ENCODE measurements around the gene MAPK14. TPM values are rescaled to one million over a fixed set of nuclear protein-coding genes. Genes with fewer than 3 reads are reported as not detected.

The MAPK14 gene
- total and polyA plus RNA-seq, 9 of the 15 experiments (the other 6 are each of a cell fraction or from before 2014, with no cell fraction given) = 8.8 to 62.7 (median 35.5) TPM

DNA sequence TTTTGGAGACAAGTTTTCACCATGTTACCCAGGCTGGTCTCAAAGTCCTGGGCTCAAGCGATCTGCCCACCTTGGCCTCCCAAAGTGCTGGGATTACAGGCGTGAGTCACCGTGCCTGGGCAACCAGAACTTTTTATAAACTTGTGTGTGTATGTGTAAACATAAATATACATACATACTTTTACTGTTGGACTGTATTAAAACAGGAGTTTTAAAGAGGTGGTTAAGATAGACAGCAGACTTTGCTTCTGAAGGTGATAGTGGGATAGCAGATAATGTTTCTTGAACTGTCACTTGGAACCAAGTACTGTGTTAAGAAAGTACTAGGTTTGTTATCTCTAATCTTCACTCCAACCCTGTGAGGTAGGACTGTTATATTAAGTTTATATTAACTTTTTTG, 74.1 kb downstream of the MAPK14 start:
- in situ Hi-C loops (cut with MboI) (no loop called here), intact Hi-C loops (cut with micrococcal nuclease) (no loop called here)
- WGBS (ENCODE audit: insufficient coverage, low coverage, missing lambda C conversion rate) = 95% methylated on average over 3 of the region's 3 CpGs
- Histone ChIP-seq H3K9ac (ENCODE audit: insufficient read depth in 1 of 2, low read depth in 2 of 2, low read length in 2 of 2) (no peak overlapping the region), H3K9me3 (replicated peaks; ENCODE audit: control insufficient read depth, insufficient read depth, low read depth, low read length) (peaks cover 1% of the 10 kb centered on the region; the same call in 1 of the 2 replicates), H3K4me2 (ENCODE audit: insufficient read depth, low read length) (no peak overlapping the region), H3K4me3 (no peak overlapping the region), H4K20me1 (replicated peaks; ENCODE audit: control insufficient read depth, insufficient read depth, low read length) (no peaks in the 10 kb centered on the region), H3K36me3 (ENCODE audit: control insufficient read depth, insufficient read depth, low read length) (peaks cover 50% of the 10 kb centered on the region), H3K79me2 (ENCODE audit: control insufficient read depth, insufficient read depth, low read length) (no peaks in the 10 kb centered on the region), H3K27me3 (ENCODE audit: control insufficient read depth in 2 of 2, insufficient read depth in 2 of 2, low read length in 2 of 2) (no peaks in the 10 kb centered on the region), H3K9me1 (ENCODE audit: control insufficient read depth, insufficient read depth, low read length) (peaks cover 3% of the 10 kb centered on the region), H3K4me1 (replicated peaks in 1 of 2; ENCODE audit: control insufficient read depth in 2 of 2, insufficient read depth in 2 of 2, low read length in 2 of 2) (peaks cover 9 to 24% of the 10 kb centered on the region in 2 experiments), H2AFZ (ENCODE audit: low read depth, low read length) (no peak overlapping the region), H3K27ac (ENCODE audit: extremely low read depth, low read depth, low read length) (no peak overlapping the region)
- ChIA-PET POLR2A (interaction anchor here (0.6 kb wide), 1 partner anchor 21 kb away, joined by 3 read pairs; no protein-coding TSS in a partner anchor), CTCF (ENCODE audit: low intra/inter-chr PET ratio) (no interaction called here)
- DNase-seq (ENCODE audit: extremely low read depth in 1 of 4, low spot score in 3 of 4) (no peak), ATAC-seq (no peak), FAIRE-seq (no peak)
- TF ChIP-seq HMBOX1 (IDR thresholded peaks at IDR 0.05) (0 out of 2 replicates have a peak, but pooled peaks have one; percentile 23), RBM14 (IDR thresholded peaks at IDR 0.05; ENCODE audit: borderline replicate concordance, insufficient read depth, low read depth, low read length) (no peak), CBX3 (IDR thresholded peaks at IDR 0.05; ENCODE audit: borderline replicate concordance in 1 of 2, low read length in 2 of 2) (peak in 1 of 2 experiments; percentile 71; a peak in 1 of 3 replicates), TRIM28 (IDR thresholded peaks at IDR 0.05) (peak; percentile 80), TRIM24 (IDR thresholded peaks at IDR 0.05) (peak in 1 of 2 experiments; percentile 48; a peak in 1 of 4 replicates)
- BruUV-seq (replicated peaks) = no TSS peak
